Dendritic cell treated with granulocyte-macrophage colony-stimulating factor and Interleukin-4, amounts not matched to agents 40 ng/mL and 50 ng/mL, for 4 days (primary cell): ENCODE measurements around the gene RPL31.

Experiments
- H3K27ac Mint-ChIP-seq: one replicate; pipeline ENCODE4 v1.8.0; 2022; ENCODE audit warnings: mild to moderate bottlenecking, mixed read lengths
- H3K27me3 Mint-ChIP-seq: one replicate; pipeline ENCODE4 v1.8.0; 2022; ENCODE audit warnings: mild to moderate bottlenecking, mixed read lengths
- H3K36me3 Mint-ChIP-seq: one replicate; pipeline ENCODE4 v1.8.0; 2022; ENCODE audit warnings: low read depth, mixed read lengths
- H3K4me1 Mint-ChIP-seq: one replicate; pipeline ENCODE4 v1.8.0; 2022; ENCODE audit warnings: low read depth, mixed read lengths
- H3K4me3 Mint-ChIP-seq: one replicate; pipeline ENCODE4 v1.8.0; 2022; ENCODE audit warnings: mild to moderate bottlenecking, moderate library complexity, mixed read lengths
- H3K9me3 Mint-ChIP-seq: one replicate; pipeline ENCODE4 v1.8.0; 2022; ENCODE audit warnings: mixed read lengths
- intact Hi-C: fragments of 100-400 bp; cut with micrococcal nuclease; formaldehyde crosslinking; loops from one replicate; pipeline ENCODE4 v1.15.0; 2022

The RPL31 gene

DNA sequence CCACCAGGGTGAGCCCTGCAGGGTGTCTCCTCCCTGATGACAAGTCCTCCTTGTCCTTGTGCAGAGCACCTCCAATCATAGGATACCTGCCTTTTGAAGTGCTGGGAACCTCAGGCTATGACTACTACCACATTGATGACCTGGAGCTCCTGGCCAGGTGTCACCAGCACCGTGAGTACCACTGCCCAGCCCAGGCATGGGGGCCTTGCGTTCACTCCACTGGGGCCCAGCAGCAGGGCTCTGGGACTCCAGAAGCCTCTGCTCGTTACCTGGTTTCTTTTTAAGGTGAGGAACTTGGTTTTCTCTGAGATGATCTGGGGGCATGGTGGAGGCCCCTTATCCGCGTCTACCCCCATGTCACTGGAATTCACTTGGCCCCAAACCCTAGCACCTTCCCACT is 36.5 kb upstream of the RPL31 start:
- H3K4me3 Mint-ChIP-seq: no peak overlapping the region
- H3K9me3 Mint-ChIP-seq: no peaks in the 10 kb centered on the region
- no peak overlapping the region for H3K27ac Mint-ChIP-seq
- H3K27me3 Mint-ChIP-seq: peaks cover 7% of the 10 kb centered on the region
- intact Hi-C loops: no loop called here
- H3K36me3 Mint-ChIP-seq: no peaks in the 10 kb centered on the region
- no peaks in the 10 kb centered on the region for H3K4me1 Mint-ChIP-seq

DNA sequence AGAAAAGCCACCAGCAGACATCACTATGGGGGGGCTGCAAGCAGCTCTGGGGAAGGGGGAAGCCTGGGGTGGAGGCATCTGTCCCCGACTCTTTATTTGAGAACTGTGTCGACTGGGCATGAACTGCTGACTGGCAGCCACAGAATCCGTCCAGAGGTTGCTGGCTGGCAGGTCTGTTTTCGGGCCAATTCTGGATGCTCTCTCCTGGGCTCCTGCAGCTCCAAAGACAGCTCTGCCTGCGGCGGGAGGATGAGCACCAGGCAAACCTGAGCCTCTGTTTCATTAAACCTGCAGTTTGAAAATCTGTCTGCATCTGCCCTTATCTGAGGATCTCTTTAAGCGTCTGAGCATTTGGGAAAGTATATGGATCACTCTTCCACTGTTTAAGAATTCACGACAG is 34.4 kb upstream of the RPL31 start:
- peaks cover 8% of the 10 kb centered on the region for H3K27me3 Mint-ChIP-seq
- no peak overlapping the region for H3K27ac Mint-ChIP-seq
- no peaks in the 10 kb centered on the region for H3K9me3 Mint-ChIP-seq
- no peaks in the 10 kb centered on the region for H3K36me3 Mint-ChIP-seq
- no peaks in the 10 kb centered on the region for H3K4me1 Mint-ChIP-seq
- intact Hi-C loops: no loop called here
- no peak overlapping the region for H3K4me3 Mint-ChIP-seq

DNA sequence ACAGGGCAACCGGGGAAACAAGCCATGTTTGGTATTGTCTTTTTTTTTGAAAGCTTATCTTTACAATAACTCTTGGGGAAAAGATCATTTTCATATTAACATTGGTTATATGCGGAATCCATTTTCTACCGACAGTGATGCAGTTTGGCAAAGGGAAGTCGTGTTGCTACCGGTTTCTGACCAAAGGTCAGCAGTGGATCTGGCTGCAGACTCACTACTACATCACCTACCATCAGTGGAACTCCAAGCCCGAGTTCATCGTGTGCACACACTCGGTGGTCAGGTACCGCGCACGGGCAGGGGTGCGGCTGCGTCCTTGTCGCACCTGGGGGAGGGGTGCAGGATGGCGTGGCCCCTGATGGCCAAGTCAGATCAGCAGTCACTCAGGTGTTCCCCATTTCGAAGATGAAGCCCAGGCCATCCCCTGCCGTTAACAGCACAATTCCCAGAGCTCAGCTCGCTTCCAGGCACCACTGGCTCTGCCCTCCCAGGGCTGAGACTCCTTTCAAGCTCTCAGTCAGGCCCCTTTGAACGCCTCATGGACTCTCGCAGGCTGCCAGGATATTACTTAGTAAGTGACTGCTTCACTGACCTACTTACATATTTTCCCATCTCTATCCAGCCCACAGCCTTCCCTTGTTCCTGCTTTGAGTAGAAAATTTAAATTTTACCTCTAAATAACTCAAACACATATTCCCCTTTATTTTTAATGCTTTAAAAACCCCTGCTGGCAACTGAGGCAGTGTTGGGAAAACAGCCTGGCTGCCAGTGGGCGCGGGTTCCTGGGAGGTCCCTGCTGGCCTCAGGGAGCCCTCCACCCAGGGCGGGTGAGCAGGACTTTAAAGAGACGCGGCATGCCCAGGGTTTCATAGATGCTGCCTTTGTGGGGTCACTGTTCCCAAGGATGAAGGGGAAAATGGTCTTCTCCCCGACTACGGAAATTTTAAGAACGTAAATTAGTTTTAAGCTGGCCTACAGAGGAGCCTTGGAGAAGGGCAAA is 33.6 kb upstream of the RPL31 start:
- no peak overlapping the region for H3K4me3 Mint-ChIP-seq
- intact Hi-C loops: no loop called here
- no peaks in the 10 kb centered on the region for H3K36me3 Mint-ChIP-seq
- peaks cover 8% of the 10 kb centered on the region for H3K27me3 Mint-ChIP-seq
- no peaks in the 10 kb centered on the region for H3K9me3 Mint-ChIP-seq
- no peaks in the 10 kb centered on the region for H3K4me1 Mint-ChIP-seq
- no peak overlapping the region for H3K27ac Mint-ChIP-seq

DNA sequence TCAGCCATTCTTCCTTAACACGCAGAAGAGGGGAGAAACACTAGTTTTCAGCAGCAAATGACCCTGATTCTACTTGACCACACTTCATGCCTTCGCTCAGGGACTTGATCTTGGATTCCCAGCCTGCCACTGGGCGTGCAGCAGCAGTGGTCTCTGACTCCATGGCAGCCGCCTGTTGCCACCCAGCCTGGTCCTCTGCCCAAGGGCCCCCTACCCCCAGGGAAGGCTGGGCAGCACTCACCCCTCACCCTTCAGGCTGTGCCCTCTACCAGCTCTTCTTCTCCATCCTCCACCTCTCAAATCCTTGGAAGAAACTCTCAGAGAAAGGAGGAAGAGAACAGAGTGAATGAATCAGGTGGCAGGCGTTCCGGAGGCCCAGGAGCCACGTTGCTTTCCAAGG is 32.1 kb upstream of the RPL31 start:
- no peak overlapping the region for H3K27ac Mint-ChIP-seq
- H3K36me3 Mint-ChIP-seq: no peaks in the 10 kb centered on the region
- intact Hi-C loops: no loop called here
- peaks cover 8% of the 10 kb centered on the region for H3K27me3 Mint-ChIP-seq
- H3K9me3 Mint-ChIP-seq: no peaks in the 10 kb centered on the region
- H3K4me3 Mint-ChIP-seq: no peak overlapping the region
- no peaks in the 10 kb centered on the region for H3K4me1 Mint-ChIP-seq

DNA sequence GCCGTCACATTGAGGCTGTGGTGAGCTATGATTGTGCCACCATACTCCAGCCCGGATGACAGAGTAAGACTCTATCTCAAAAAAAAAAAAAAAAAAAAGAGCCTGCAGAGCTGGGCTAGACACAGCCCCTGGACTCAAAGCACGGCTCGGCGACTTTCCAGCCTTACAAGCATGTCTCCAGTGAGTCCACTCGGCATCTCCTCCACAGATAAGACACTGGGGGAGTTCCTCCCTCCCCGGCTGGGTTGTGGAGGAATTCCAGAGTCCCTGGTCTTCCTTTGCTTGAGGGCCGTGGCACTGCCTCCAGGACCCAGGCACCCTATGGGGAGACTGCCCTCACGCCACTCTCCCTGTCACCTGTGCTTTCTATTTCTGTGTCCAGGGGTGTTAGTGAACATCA is 30.9 kb upstream of the RPL31 start:
- H3K36me3 Mint-ChIP-seq: no peaks in the 10 kb centered on the region
- H3K4me1 Mint-ChIP-seq: no peaks in the 10 kb centered on the region
- H3K9me3 Mint-ChIP-seq: no peaks in the 10 kb centered on the region
- intact Hi-C loops: no loop called here
- peaks cover 8% of the 10 kb centered on the region for H3K27me3 Mint-ChIP-seq
- H3K27ac Mint-ChIP-seq: no peak overlapping the region
- H3K4me3 Mint-ChIP-seq: no peak overlapping the region

GRCh38 chr2:100972452-100972851 is 29.6 kb upstream of the RPL31 start:
- intact Hi-C loops: no loop called here
- no peaks in the 10 kb centered on the region for H3K9me3 Mint-ChIP-seq
- no peak overlapping the region for H3K4me3 Mint-ChIP-seq
- no peaks in the 10 kb centered on the region for H3K4me1 Mint-ChIP-seq
- peaks cover 8% of the 10 kb centered on the region for H3K27me3 Mint-ChIP-seq
- H3K36me3 Mint-ChIP-seq: no peaks in the 10 kb centered on the region
- no peak overlapping the region for H3K27ac Mint-ChIP-seq

GRCh38 chr2:100974712-100975520 is 27.2 kb upstream of the RPL31 start:
- intact Hi-C loops: no loop called here
- Mint-ChIP-seq H3K4me3 (no peak overlapping the region), H3K27me3 (peaks cover 4% of the 10 kb centered on the region), H3K4me1 (no peaks in the 10 kb centered on the region), H3K9me3 (no peaks in the 10 kb centered on the region), H3K36me3 (no peaks in the 10 kb centered on the region), H3K27ac (no peak overlapping the region)

- H3K9me3 Mint-ChIP-seq: no peaks in the 10 kb centered on the region
Observed at GRCh38 chr2:100975521-100975785, 26.6 kb upstream of the RPL31 start.

GRCh38 chr2:100976061-100976460 is 26.0 kb upstream of the RPL31 start:
- Mint-ChIP-seq H3K4me1 (no peaks in the 10 kb centered on the region), H3K4me3 (no peak overlapping the region), H3K9me3 (no peaks in the 10 kb centered on the region), H3K27me3 (peaks cover 3% of the 10 kb centered on the region), H3K36me3 (no peaks in the 10 kb centered on the region), H3K27ac (no peak overlapping the region)
- intact Hi-C loops: no loop called here

More at GRCh38 chr2:100975521-100975785, 26.6 kb upstream of the RPL31 start:
- H3K27me3 Mint-ChIP-seq: peaks cover 2% of the 10 kb centered on the region
- no peaks in the 10 kb centered on the region for H3K36me3 Mint-ChIP-seq
- no peak overlapping the region for H3K27ac Mint-ChIP-seq
- intact Hi-C loops: no loop called here
- no peaks in the 10 kb centered on the region for H3K4me1 Mint-ChIP-seq
- no peak overlapping the region for H3K4me3 Mint-ChIP-seq

DNA sequence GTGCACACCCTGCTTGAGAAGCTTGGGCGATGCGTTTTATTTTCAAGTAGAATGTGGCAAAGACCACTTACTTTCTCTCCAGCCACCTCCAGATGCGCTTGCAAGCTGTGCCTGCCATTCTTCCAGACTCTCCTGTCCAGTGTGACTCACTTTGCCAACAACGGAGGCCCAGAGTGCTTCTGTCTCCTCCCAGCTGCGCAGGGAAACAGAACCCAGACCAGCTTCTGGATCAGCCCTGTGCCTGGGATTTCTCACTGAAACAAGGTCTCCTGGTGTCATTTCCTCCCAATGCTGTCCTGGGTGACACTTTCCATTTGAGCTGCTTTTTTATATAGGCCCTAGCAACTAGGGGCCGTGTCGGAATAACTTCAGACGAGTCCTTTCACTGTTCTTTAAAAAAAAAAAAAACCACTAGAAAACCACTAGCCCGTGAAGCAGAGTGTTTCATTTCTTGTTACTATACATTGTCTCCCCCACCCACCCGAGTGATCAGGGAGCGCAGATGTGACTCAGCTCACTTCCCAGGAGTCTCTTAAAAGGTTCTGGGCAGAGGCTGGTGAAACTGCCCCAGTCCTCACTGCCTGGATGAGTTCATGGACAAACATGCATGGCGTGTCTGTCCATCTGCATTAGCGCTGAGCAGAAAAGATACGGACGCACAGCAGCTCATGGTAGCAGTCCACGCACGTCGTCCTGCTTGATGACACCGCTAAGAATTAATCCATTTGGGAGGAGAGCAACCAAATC is 25.3 kb upstream of the RPL31 start:
- intact Hi-C loops: no loop called here
- H3K4me3 Mint-ChIP-seq: no peak overlapping the region
- no peaks in the 10 kb centered on the region for H3K9me3 Mint-ChIP-seq

DNA sequence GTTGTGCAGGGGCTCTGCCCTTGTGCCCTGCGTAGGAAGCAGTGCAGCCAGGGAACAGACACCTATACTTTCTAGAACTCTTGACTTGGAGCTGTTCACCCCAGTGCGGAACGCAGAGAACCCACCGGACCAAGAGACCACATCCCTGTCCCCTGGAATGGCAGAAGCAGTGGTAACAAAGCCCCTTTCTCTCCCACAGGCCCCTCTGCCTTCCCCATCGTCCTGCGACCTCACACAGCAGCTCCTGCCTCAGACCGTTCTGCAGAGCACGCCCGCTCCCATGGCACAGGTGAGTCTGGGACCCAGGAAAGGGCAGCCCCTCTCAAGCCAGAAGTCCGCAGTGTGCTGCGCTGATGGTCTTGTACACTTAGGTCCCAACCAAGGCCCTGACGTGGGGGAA is 24.6 kb upstream of the RPL31 start:
- Mint-ChIP-seq H3K4me1 (no peaks in the 10 kb centered on the region), H3K36me3 (no peaks in the 10 kb centered on the region), H3K4me3 (no peak overlapping the region), H3K9me3 (no peaks in the 10 kb centered on the region), H3K27me3 (peaks cover 1% of the 10 kb centered on the region), H3K27ac (no peak overlapping the region)
- intact Hi-C loops: no loop called here

More for the DNA sequence above, 25.3 kb upstream of the RPL31 start:
- Mint-ChIP-seq H3K4me1 (no peaks in the 10 kb centered on the region), H3K27ac (no peak overlapping the region), H3K36me3 (no peaks in the 10 kb centered on the region), H3K27me3 (peaks cover 1% of the 10 kb centered on the region)

- H3K4me1 Mint-ChIP-seq: no peaks in the 10 kb centered on the region
- no peak overlapping the region for H3K4me3 Mint-ChIP-seq
- no peaks in the 10 kb centered on the region for H3K9me3 Mint-ChIP-seq
- no peaks in the 10 kb centered on the region for H3K36me3 Mint-ChIP-seq
- intact Hi-C loops: no loop called here
- peaks cover 1% of the 10 kb centered on the region for H3K27me3 Mint-ChIP-seq
- no peak overlapping the region for H3K27ac Mint-ChIP-seq
Observed at GRCh38 chr2:100978582-100979191, 23.4 kb upstream of the RPL31 start.

- Mint-ChIP-seq H3K9me3 (no peaks in the 10 kb centered on the region), H3K4me3 (no peak overlapping the region), H3K27ac (no peak overlapping the region), H3K27me3 (peaks cover 3% of the 10 kb centered on the region), H3K36me3 (no peaks in the 10 kb centered on the region), H3K4me1 (no peaks in the 10 kb centered on the region)
- intact Hi-C loops: loop anchor here (10.0 kb wide), 1 partner anchor 555 kb away; no protein-coding TSS in a partner anchor
Observed at GRCh38 chr2:100980046-100980445, 22.0 kb upstream of the RPL31 start.
